Embryonic facial prominence (tissue), 1 donor: Measurements from ENCODE around the gene AXDND1.
"Not testable (repeated sequence)": the region's sequence is repeated elsewhere in the genome, so short reads cannot be mapped to it uniquely, and the experiment has no call there.

Experiments used
- DNase-seq: peaks from one replicate; pipeline ENCODE4 v3.0.0-alpha.2; 2016; ENCODE audit errors: extremely low spot score

AXDND1 gene

GRCh38 chr1:179474713-179475112 lies 108.9 kb downstream of the AXDND1 start:
- DNase-seq = no peak

GRCh38 chr1:179476484-179476883 lies 110.7 kb downstream of the AXDND1 start:
- DNase-seq = no peak

- DNase-seq = no peak
These were observed 112.6 kb downstream of the AXDND1 start for GRCh38 chr1:179478370-179478769.

GRCh38 chr1:179490611-179491010 lies 124.8 kb downstream of the AXDND1 start:
- no peak for DNase-seq

- DNase-seq = no peak
These were observed 127.6 kb downstream of the AXDND1 start for GRCh38 chr1:179493323-179493722.

GRCh38 chr1:179506199-179506598 lies 140.4 kb downstream of the AXDND1 start:
- DNase-seq = no peak

GRCh38 chr1:179509384-179509783 lies 143.6 kb downstream of the AXDND1 start:
- DNase-seq = no peak

- DNase-seq = no peak
These were observed 144.3 kb downstream of the AXDND1 start for GRCh38 chr1:179510038-179510437.

- DNase-seq = no peak
These were observed 151.4 kb downstream of the AXDND1 start for GRCh38 chr1:179516976-179517705.

- DNase-seq = not testable (repeated sequence)
These were observed 152.8 kb downstream of the AXDND1 start for GRCh38 chr1:179518544-179518943.

- no peak for DNase-seq
These were observed 163.9 kb downstream of the AXDND1 start for GRCh38 chr1:179529482-179530195.

- no peak for DNase-seq
These were observed 164.6 kb downstream of the AXDND1 start for GRCh38 chr1:179530352-179530751.

GRCh38 chr1:179541774-179542173 lies 176.0 kb downstream of the AXDND1 start:
- no peak for DNase-seq

- no peak for DNase-seq
These were observed 179.6 kb downstream of the AXDND1 start for GRCh38 chr1:179545321-179545720.

GRCh38 chr1:179547021-179547535 lies 181.3 kb downstream of the AXDND1 start:
- no peak for DNase-seq

- no peak for DNase-seq
These were observed 183.0 kb downstream of the AXDND1 start for GRCh38 chr1:179548666-179549367.

GRCh38 chr1:179549368-179549700 lies 183.6 kb downstream of the AXDND1 start:
- DNase-seq = no peak

GRCh38 chr1:179550746-179551682 lies 185.2 kb downstream of the AXDND1 start:
- no peak for DNase-seq

GRCh38 chr1:179554427-179554826 lies 188.7 kb downstream of the AXDND1 start:
- DNase-seq = no peak

- no peak for DNase-seq
These were observed 192.3 kb downstream of the AXDND1 start for GRCh38 chr1:179558078-179558477.

- DNase-seq = no peak
These were observed 209.9 kb downstream of the AXDND1 start, which contains the start of gene NPHS2 for GRCh38 chr1:179575497-179576314. TSS of gene NPHS2 (minus strand) at chr1:179575948. CDS start at chr1:179575864, 84 bp downstream.
